Head of caudate nucleus (tissue), 42 donors: ENCODE data around the gene SEC24B.
A peak's percentile ranks its signal among the peaks of the same experiment; 100 is the strongest.
"Not testable (repeated sequence)": the region's sequence is repeated elsewhere in the genome, so short reads cannot be mapped to it uniquely, and the experiment has no call there.

Experiments used
- DNase-seq, 42 donors: peaks; one replicate each; pipeline versions ENCODE4 v3.0.0 to v3.0.0-alpha.2; 2020 to 2021; ENCODE audit warnings: mixed read lengths in 7 of 42
- intact Hi-C: fragments of 100-400 bp; cut with DNase I; formaldehyde crosslinking; loops from one replicate; pipeline ENCODE4 v1.15.0; 2022

SEC24B gene

DNA sequence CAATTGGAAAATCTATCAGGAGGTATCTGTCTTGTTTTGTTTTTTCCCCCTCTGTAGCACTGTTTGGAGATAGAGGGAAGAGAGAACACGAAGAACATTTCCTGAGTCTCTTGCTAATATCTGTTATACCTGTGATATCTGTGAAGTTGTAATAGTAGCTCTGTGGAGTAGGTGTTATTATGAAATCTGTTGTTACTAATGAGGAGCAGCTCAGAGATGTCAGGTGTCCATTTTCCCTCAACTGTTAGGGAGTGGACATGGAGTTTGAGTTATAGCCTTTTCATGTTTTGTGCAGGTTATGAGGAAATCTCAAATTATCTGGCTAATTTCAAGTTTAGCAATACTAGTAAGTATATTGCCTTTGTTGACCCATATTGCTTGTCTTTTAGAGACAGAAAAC lies 52.4 kb downstream of the SEC24B start:
- intact Hi-C loops: no loop called here

GRCh38 chr4:109494563-109494962 lies 60.9 kb downstream of the SEC24B start:
- DNase-seq: no peak
- intact Hi-C loops: no loop called here

More for the DNA sequence above, 52.4 kb downstream of the SEC24B start:
- no peak for DNase-seq

DNA sequence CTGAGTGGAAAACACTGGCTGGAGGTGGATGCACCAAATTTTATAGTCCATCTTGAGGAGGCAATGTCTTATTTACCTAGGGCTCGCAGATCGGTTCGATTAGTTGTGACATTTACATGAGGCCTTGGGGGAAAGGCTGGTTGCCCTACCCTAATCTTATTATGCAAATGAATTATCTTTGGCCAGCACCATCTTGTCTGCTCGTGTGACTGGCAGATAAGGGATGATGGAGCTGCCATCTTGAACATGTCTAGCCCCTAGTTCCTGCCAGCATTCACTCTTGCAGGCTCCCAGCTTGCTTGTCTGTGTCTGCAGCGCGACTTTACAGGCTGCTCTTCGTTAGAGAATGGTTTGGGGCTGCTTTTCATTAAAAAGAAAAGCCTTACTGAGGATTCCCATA lies 61.9 kb downstream of the SEC24B start:
- intact Hi-C loops: no loop called here
- DNase-seq: no peak

DNA sequence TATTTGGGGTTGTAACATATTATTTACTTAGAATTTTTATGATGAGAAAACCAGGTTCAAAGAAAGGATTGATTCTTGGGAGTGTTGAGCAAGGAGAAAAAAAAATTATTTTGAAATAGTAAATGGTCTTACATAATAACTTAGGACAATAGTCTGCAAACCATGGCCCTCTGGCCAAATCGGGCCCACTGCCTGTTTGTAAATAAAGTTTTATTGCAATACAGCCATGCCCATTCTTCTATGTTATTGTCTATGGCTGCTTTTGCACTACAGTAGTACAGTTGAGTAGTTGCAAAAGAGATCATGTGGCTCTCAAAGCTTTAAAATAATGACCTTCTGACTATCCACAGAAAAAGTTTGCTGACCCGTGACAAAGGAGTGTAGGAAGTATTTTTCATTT lies 63.3 kb downstream of the SEC24B start:
- intact Hi-C loops: no loop called here
- no peak for DNase-seq

DNA sequence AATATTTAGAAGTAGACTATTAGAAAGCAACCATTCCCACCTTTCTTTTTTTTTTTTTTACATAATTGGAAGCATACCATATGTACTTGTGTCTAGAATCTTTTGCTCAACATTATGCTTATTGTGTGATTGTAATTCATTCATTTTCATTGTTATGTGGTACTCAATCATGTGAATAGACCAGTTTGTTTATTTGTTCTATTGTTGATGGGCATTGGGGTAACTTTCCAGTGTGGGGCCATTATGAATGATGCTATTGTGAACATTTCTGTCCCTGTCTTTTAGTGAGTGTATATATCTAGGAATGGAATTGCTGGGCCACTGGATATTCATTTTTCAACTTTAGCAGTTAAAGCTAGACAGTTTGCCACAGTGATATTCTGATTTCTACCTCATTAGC lies 63.9 kb downstream of the SEC24B start:
- peak in 1 of 42 donors; percentile 31 for DNase-seq
- intact Hi-C loops: no loop called here

GRCh38 chr4:109499513-109499912 lies 65.9 kb downstream of the SEC24B start:
- DNase-seq: no peak

GRCh38 chr4:109506890-109507289 lies 73.3 kb downstream of the SEC24B start:
- intact Hi-C loops: no loop called here
- no peak for DNase-seq

More at GRCh38 chr4:109499513-109499912, 65.9 kb downstream of the SEC24B start:
- intact Hi-C loops: no loop called here

- intact Hi-C loops: no loop called here
- DNase-seq: no peak
Measured at GRCh38 chr4:109510687-109511086, 77.1 kb downstream of the SEC24B start.

DNA sequence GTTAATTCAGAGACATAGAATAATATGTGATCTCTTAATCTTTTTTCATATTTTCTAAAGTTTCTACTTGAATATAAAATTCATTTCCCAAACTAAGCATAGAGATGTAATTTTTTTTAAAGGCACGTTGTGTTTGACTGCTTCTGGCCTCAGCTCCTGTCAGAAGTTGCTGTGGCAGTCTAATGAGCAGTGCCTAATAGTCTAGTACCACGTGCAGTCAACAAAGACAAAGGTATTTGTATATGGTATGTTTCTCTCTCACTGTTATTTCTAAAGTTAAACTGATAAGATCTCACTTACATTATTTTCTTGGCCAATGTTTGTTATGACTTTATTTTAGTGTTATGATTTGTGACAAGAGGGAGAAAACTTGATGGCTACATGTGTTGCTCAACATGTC lies 77.8 kb downstream of the SEC24B start:
- DNase-seq: no peak
- intact Hi-C loops: no loop called here

GRCh38 chr4:109513368-109513767 lies 79.8 kb downstream of the SEC24B start:
- DNase-seq, intact Hi-C loops: not testable (repeated sequence)

DNA sequence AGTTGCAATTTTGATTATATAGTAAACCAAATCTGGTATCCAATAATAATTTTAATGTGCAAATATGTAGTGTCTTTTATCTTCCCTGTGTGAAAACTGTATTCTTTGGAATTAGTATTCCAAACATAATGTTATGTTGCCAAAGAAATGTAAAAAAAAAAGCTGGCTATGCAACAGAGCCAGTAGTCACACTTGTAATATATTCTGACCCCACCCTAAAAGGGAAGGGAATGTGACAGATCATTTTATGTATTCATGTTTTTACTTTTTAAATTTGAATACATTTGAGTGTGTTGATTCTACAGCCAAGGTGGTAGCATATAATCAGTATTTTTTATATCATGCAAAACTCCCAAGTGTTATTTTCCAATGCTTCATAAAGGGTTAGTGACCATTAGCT lies 98.6 kb downstream of the SEC24B start:
- no peak for DNase-seq
- intact Hi-C loops: no loop called here

- intact Hi-C loops: no loop called here
Measured at GRCh38 chr4:109545401-109545800, 111.8 kb downstream of the SEC24B start.

GRCh38 chr4:109547394-109547793 lies 113.8 kb downstream of the SEC24B start:
- no peak for DNase-seq
- intact Hi-C loops: no loop called here

More at GRCh38 chr4:109545401-109545800, 111.8 kb downstream of the SEC24B start:
- DNase-seq: no peak

DNA sequence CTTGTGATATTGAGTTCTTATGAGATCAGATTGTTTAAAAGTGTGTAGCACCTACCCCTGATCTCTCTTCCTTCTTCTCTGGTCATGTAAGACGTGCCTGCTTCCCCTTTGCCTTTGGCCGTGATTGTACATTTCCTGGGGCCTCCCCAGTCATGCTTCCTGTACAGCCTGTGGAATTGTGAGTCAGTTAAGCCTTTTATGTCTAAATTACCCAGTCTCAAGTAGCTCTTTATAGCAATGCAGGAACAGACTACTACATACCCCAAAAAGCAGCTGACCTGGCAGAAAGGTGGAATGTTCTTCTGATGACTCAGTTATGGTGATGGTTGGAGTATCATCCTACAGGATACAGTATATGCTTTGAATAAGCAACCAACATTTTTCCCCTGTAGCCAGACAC lies 115.0 kb downstream of the SEC24B start:
- peak in 1 of 42 donors; percentile 29 for DNase-seq
- intact Hi-C loops: no loop called here

- intact Hi-C loops: loop anchor here (10.0 kb wide), 1 partner anchor 117 kb away; the partner anchor contains the start of gene SEC24B
- DNase-seq: no peak
Measured at GRCh38 chr4:109552237-109552636, 118.6 kb downstream of the SEC24B start.

GRCh38 chr4:109553130-109553529 lies 119.5 kb downstream of the SEC24B start:
- intact Hi-C loops: loop anchor here (10.0 kb wide), 1 partner anchor 118 kb away; the partner anchor contains the start of gene SEC24B

DNA sequence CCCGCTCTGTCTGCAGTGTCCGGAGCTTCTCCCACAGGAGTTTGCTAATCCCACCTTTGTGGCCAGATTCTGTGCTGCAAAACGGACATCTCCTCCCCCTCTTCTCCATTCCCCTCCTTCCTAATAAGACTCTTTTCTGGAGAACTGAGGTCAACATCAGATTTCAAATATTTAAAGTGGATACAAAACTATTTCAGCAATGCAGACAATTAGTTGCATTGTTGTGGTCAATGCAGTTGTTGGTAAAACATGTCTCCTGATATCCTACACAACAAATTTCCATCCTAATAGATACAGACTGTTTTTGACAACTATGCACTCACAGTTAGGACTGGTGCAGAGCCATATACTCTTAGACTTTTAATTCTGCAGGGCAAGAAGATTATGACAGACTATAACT lies 121.4 kb downstream of the SEC24B start:
- DNase-seq: no peak
- intact Hi-C loops: loop anchor here (10.0 kb wide), 1 partner anchor 120 kb away; the partner anchor contains the start of gene SEC24B

More at GRCh38 chr4:109553130-109553529, 119.5 kb downstream of the SEC24B start:
- no peak for DNase-seq

DNA sequence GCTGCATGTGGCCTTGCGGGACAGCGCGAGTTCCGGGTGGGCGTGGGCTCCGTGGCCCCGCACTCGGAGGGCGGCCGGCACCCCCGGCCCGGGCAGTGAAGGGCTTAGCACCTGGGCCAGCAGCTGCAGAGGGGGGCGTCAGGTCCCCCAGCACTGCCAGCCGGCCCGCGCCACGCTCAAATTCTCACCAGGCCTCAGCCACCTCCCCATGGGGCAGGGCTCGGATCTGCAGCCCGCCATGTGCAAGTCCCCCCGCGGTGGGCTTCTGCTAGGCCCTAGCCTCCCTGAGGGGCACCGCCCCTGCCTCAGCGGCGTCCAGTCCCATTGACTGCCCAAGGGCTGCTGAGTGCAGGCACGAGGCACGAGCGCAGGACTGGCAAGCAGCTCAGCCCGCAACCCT lies 123.8 kb downstream of the SEC24B start:
- no peak for DNase-seq
- intact Hi-C loops: loop anchor here (10.0 kb wide), 1 partner anchor 123 kb away; the partner anchor contains the start of gene SEC24B

DNA sequence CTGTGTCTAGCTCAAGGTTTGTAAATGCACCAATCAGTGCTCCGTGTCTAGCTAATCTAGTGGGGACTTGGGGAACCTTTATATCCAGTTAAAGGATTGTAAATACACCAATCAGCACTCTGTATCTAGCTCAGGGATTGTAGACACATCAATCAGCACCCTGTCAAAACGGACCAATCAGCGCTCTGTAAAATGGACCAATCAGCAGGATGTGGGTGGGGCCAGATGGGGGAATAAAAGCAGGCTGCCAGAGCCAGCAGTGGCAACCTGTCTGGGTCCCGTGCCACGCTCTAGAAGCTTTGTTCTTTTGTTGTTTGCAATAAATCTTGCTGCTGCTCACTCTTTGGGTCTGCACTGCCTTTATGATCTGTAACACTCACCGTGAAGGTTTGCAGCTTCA lies 124.5 kb downstream of the SEC24B start:
- intact Hi-C loops: loop anchor here (10.0 kb wide), 1 partner anchor 123 kb away; the partner anchor contains the start of gene SEC24B

GRCh38 chr4:109559625-109559982 lies 126.0 kb downstream of the SEC24B start:
- intact Hi-C loops: loop anchor here (10.0 kb wide), 1 partner anchor 125 kb away; the partner anchor contains the start of gene SEC24B
- DNase-seq: peak in 20 of 42 donors; percentile 3 to 48 (median 16)

More for the DNA sequence above, 124.5 kb downstream of the SEC24B start:
- not testable (repeated sequence) for DNase-seq

GRCh38 chr4:109559983-109560686 lies 126.5 kb downstream of the SEC24B start, which contains the start of gene MCUB:
Gene MCUB (plus strand): TSS chr4:109560246. CDS start chr4:109560338, 92 bp downstream.
- peak; percentile 30 to 92 (median 79) for DNase-seq
- intact Hi-C loops: loop anchor here (10.0 kb wide), 1 partner anchor 125 kb away; the partner anchor contains the start of gene SEC24B
